CD14-positive monocyte (primary cell): ENCODE results near the gene WHAMM. TPM values are rescaled to one million over a fixed set of nuclear protein-coding genes. Genes with fewer than 3 reads are reported as not detected.

ENCODE experiments used
- DNase-seq, 3 donors: peaks; one replicate each; pipeline ENCODE4 v3.0.0-alpha.2; 2011 to 2022
- H2AFZ ChIP-seq: 2 replicates; pipeline ENCODE4 v1.6.0; 2012; ENCODE audit warnings: mild to moderate bottlenecking, low read depth, low read length, inconsistent platforms; ENCODE audit not compliant: insufficient read depth, poor library complexity, severe bottlenecking
- H3K27ac ChIP-seq, 2 donors: 1 replicate in 1 of 2; 2 replicates in 1 of 2; pipeline ENCODE4 v1.5.1; 2012 to 2013; ENCODE audit warnings: low read length in 2 of 2, control low read depth in 1 of 2, inconsistent platforms in 1 of 2, low read depth in 1 of 2, mild to moderate bottlenecking in 1 of 2
- H3K27me3 ChIP-seq, 2 donors: one replicate each; pipeline versions ENCODE4 v1.6.0 to v1.6.1; 2011 to 2013; ENCODE audit warnings: low read length in 2 of 2; ENCODE audit not compliant: control insufficient read depth in 2 of 2, insufficient read depth in 2 of 2
- H3K36me3 ChIP-seq, 2 donors: replicated peaks in 1 of 2; 1 replicate in 1 of 2; 2 replicates in 1 of 2; pipeline versions ENCODE4 v1.5.1 to v1.6.1; 2012 to 2013; ENCODE audit warnings: low read length in 2 of 2, control low read depth in 1 of 2, inconsistent platforms in 1 of 2, mild to moderate bottlenecking in 1 of 2; ENCODE audit not compliant: insufficient read depth in 2 of 2, control insufficient read depth in 1 of 2
- H3K4me1 ChIP-seq, 2 donors: 1 replicate in 1 of 2; 2 replicates in 1 of 2; pipeline versions ENCODE4 v1.5.1 to v1.6.1; 2012 to 2013; ENCODE audit warnings: low read length in 2 of 2, control low read depth in 1 of 2, inconsistent platforms in 1 of 2, mild to moderate bottlenecking in 1 of 2, moderate library complexity in 1 of 2; ENCODE audit not compliant: insufficient read depth in 2 of 2, control insufficient read depth in 1 of 2
- H3K4me2 ChIP-seq: replicated peaks from 2 replicates; pipeline ENCODE3; 2012; ENCODE audit warnings: low read length, moderate library complexity, mild to moderate bottlenecking; ENCODE audit not compliant: poor library complexity, severe bottlenecking; ENCODE audit errors: extremely low read depth
- H3K4me3 ChIP-seq, 3 experiments: fragments of 200-600 bp in 1 of 3; sonication (generic) in 1 of 3; replicated peaks in 1 of 3; 1 replicate in 2 of 3; 2 replicates in 1 of 3; pipeline ENCODE4 v1.5.1; 2011 to 2013; ENCODE audit warnings: low read length in 3 of 3, mild to moderate bottlenecking in 3 of 3, control low read depth in 2 of 3, low read depth in 2 of 3, inconsistent platforms in 1 of 3, moderate library complexity in 1 of 3
- H3K79me2 ChIP-seq: 2 replicates; pipeline ENCODE4 v1.6.0; 2012; ENCODE audit warnings: mild to moderate bottlenecking, control low read depth, inconsistent platforms, low read length, moderate library complexity; ENCODE audit not compliant: insufficient read depth
- H3K9ac ChIP-seq: 2 replicates; pipeline ENCODE4 v1.6.0; 2017; ENCODE audit warnings: low read length, mild to moderate bottlenecking; ENCODE audit not compliant: insufficient read depth, poor library complexity, severe bottlenecking
- H3K9me3 ChIP-seq, 2 donors: replicated peaks in 1 of 2; 1 replicate in 1 of 2; 2 replicates in 1 of 2; pipeline versions ENCODE4 v1.5.1 to v1.6.1; 2012 to 2013; ENCODE audit warnings: low read length in 2 of 2, control low read depth in 1 of 2; ENCODE audit not compliant: control insufficient read depth in 1 of 2, insufficient read depth in 1 of 2
- H4K20me1 ChIP-seq: 2 replicates; pipeline ENCODE4 v1.6.0; 2012; ENCODE audit warnings: mild to moderate bottlenecking, low read length, control low read depth, moderate library complexity; ENCODE audit not compliant: insufficient read depth
- H3K27ac Mint-ChIP-seq, 7 donors: one replicate each; pipeline ENCODE4 v1.8.0; 2020; ENCODE audit warnings: mild to moderate bottlenecking in 7 of 7, mixed read lengths in 7 of 7, moderate library complexity in 6 of 7, inconsistent platforms in 2 of 7
- H3K27me3 Mint-ChIP-seq, 3 donors: one replicate each; pipeline ENCODE4 v1.8.0; 2021 to 2022; ENCODE audit warnings: low read depth in 3 of 3, mild to moderate bottlenecking in 3 of 3, mixed read lengths in 3 of 3, moderate library complexity in 3 of 3, inconsistent platforms in 1 of 3
- H3K36me3 Mint-ChIP-seq, 2 donors: one replicate each; pipeline ENCODE4 v1.8.0; 2020; ENCODE audit warnings: mixed read lengths in 2 of 2, inconsistent platforms in 1 of 2, mild to moderate bottlenecking in 1 of 2
- H3K4me1 Mint-ChIP-seq: one replicate; pipeline ENCODE4 v1.8.0; 2020; ENCODE audit warnings: mild to moderate bottlenecking, mixed read lengths
- H3K4me3 Mint-ChIP-seq, 2 donors: one replicate each; pipeline ENCODE4 v1.8.0; 2020; ENCODE audit warnings: mild to moderate bottlenecking in 2 of 2, mixed read lengths in 2 of 2, moderate library complexity in 1 of 2
- H3K9me3 Mint-ChIP-seq, 7 donors: one replicate each; pipeline ENCODE4 v1.8.0; 2020 to 2022; ENCODE audit warnings: mixed read lengths in 7 of 7, mild to moderate bottlenecking in 6 of 7, moderate library complexity in 6 of 7, inconsistent platforms in 2 of 7
- CTCF ChIP-seq: fragments of 200-600 bp; IDR thresholded peaks from one replicate; pipeline ENCODE4 v1.8.0; 2022; ENCODE audit warnings: antibody characterized with exemption, mild to moderate bottlenecking
- WGBS: methylation state at CpG from one replicate; pipeline ENCODE4 v1.1.5; 2013; ENCODE audit warnings: missing lambda C conversion rate; ENCODE audit not compliant: insufficient coverage; 5-methylcytosine and 5-hydroxymethylcytosine counted together
- intact Hi-C, 2 donors: fragments of 100-400 bp; cut with micrococcal nuclease; formaldehyde crosslinking; loops; one replicate each; pipeline versions ENCODE4 v1.15.0 to v1.15.1; 2023
- polyA plus RNA-seq, 3 donors: library from polyadenylated mRNA; depleted of rRNA in 1 of 3; unstranded in 2 of 3; stranded (reverse) in 1 of 3; fragments of 300-500 nt in 2 of 3; fragments of >200 nt in 1 of 3; fragmentation: Illumina TruSeq in 2 of 3; gene quantifications; 1 replicate in 2 of 3; 2 replicates in 1 of 3; pipeline ENCODE4 v1.2.3, GENCODE V29; 2012 to 2021

WHAMM gene
- polyA plus RNA-seq, 3 donors = 0.69 to 7.8 (median 0.92) TPM

GRCh38 chr15:82830427-82831173, 21.2 kb downstream of the WHAMM start:
- no peaks in the 10 kb centered on the region for H3K9me3 ChIP-seq
- intact Hi-C loops = no loop called here
- no peak overlapping the region for H3K4me3 ChIP-seq
- no peak overlapping the region for H2AFZ ChIP-seq
- H3K27me3 ChIP-seq = no peaks in the 10 kb centered on the region
- Mint-ChIP-seq H3K27me3 (no peaks in the 10 kb centered on the region), H3K27ac (peak overlapping the region in 5 of 7 donors; percentile 12 to 72 (median 53)), H3K9me3 (no peaks in the 10 kb centered on the region), H3K36me3 (peaks cover 79 to 99% of the 10 kb centered on the region in 2 donors), H3K4me1 (peaks cover 25% of the 10 kb centered on the region), H3K4me3 (no peak overlapping the region)
- 93% methylated on average over 16 of the region's 18 CpGs for WGBS
- H3K4me1 ChIP-seq = peaks cover 23 to 25% of the 10 kb centered on the region in 2 donors
- no peak overlapping the region for H3K9ac ChIP-seq
- peaks cover 94 to 100% of the 10 kb centered on the region in 2 donors for H3K36me3 ChIP-seq
- H3K79me2 ChIP-seq = peaks cover 3% of the 10 kb centered on the region
- TF ChIP-seq CTCF = no peak
- DNase-seq = no peak
- H4K20me1 ChIP-seq = peaks cover 40% of the 10 kb centered on the region
- H3K27ac ChIP-seq = peak overlapping the region in 1 of 2 donors; percentile 87
- H3K4me2 ChIP-seq = no peak overlapping the region

GRCh38 chr15:82831894-82832600, 22.6 kb downstream of the WHAMM start:
- Mint-ChIP-seq H3K27ac (peak overlapping the region; percentile 84 to 98 (median 96)), H3K9me3 (no peaks in the 10 kb centered on the region), H3K27me3 (no peaks in the 10 kb centered on the region), H3K4me1 (peaks cover 25% of the 10 kb centered on the region), H3K4me3 (no peak overlapping the region), H3K36me3 (peaks cover 80 to 99% of the 10 kb centered on the region in 2 donors)
- Histone ChIP-seq H3K9ac (no peak overlapping the region), H3K4me2 (peak overlapping the region; percentile 5), H2AFZ (no peak overlapping the region), H3K4me3 (no peak overlapping the region), H3K9me3 (no peaks in the 10 kb centered on the region), H3K27ac (peak overlapping the region; percentile 65 to 87), H4K20me1 (peaks cover 37% of the 10 kb centered on the region), H3K36me3 (peaks cover 94 to 100% of the 10 kb centered on the region in 2 donors), H3K4me1 (peaks cover 23 to 25% of the 10 kb centered on the region in 2 donors), H3K27me3 (no peaks in the 10 kb centered on the region), H3K79me2 (peaks cover 4% of the 10 kb centered on the region)
- DNase-seq = no peak
- 79% methylated on average over 4 of the region's 5 CpGs for WGBS
- intact Hi-C loops = no loop called here
- TF ChIP-seq CTCF = no peak
